Measurements from ENCODE around the gene NTHL1. TPM values are rescaled to one million over a fixed set of nuclear protein-coding genes. Genes with fewer than 3 reads are reported as not detected.

The NTHL1 gene
- total and polyA plus RNA-seq, 2 of the 13 experiments (the other 11 are each of a cell fraction or from before 2014, with no cell fraction given): 47.5 to 64.9 TPM

GRCh38 chr16:1993731-1994131 lies 53.9 kb downstream of the NTHL1 start (continued):
- TF ChIP-seq RCOR2 (CRISPR knock-in tag; IDR thresholded peaks at IDR 0.05): no peak
- no peak for TF ChIP-seq ZNF18 (CRISPR knock-in tag; IDR thresholded peaks at IDR 0.05; ENCODE audit: insufficient replicate concordance)
- TF ChIP-seq ZNF766 (CRISPR knock-in tag; IDR thresholded peaks at IDR 0.05; ENCODE audit: borderline replicate concordance): no peak
- no peak for TF ChIP-seq ZNF343 (CRISPR knock-in tag; IDR thresholded peaks at IDR 0.05)
- no peak for TF ChIP-seq GFI1 (CRISPR knock-in tag; IDR thresholded peaks at IDR 0.05; ENCODE audit: borderline replicate concordance)
- no peak for TF ChIP-seq ATF2 (CRISPR knock-in tag; IDR thresholded peaks at IDR 0.05)
- no peak for TF ChIP-seq AGO1 (IDR thresholded peaks at IDR 0.05; ENCODE audit: low read depth, low read length, poor library complexity, severe bottlenecking)
- TF ChIP-seq ZBTB37 (CRISPR knock-in tag; IDR thresholded peaks at IDR 0.05): no peak
- TF ChIP-seq PITX1 (CRISPR knock-in tag; IDR thresholded peaks at IDR 0.05): no peak
- no peak for TF ChIP-seq ZNF580 (CRISPR knock-in tag; IDR thresholded peaks at IDR 0.05; ENCODE audit: borderline replicate concordance, low read depth)
- no peak for TF ChIP-seq MEF2D (CRISPR knock-in tag; IDR thresholded peaks at IDR 0.05)
- no peak for TF ChIP-seq SP5 (CRISPR knock-in tag; IDR thresholded peaks at IDR 0.05; ENCODE audit: borderline replicate concordance, low read depth)
- TF ChIP-seq PRMT3 (CRISPR knock-in tag; IDR thresholded peaks at IDR 0.05; ENCODE audit: borderline replicate concordance, low read depth): no peak
- TF ChIP-seq TRAFD1 (CRISPR knock-in tag; IDR thresholded peaks at IDR 0.05; ENCODE audit: borderline replicate concordance): no peak
- no peak for TF ChIP-seq ZBTB14 (CRISPR knock-in tag; IDR thresholded peaks at IDR 0.05)
- no peak for TF ChIP-seq HOXA9 (CRISPR knock-in tag; IDR thresholded peaks at IDR 0.05; ENCODE audit: borderline replicate concordance)
- TF ChIP-seq CEBPG (CRISPR knock-in tag; IDR thresholded peaks at IDR 0.05): peak; percentile 89
- TF ChIP-seq FOSL2 (CRISPR knock-in tag; IDR thresholded peaks at IDR 0.05): peak; percentile 68
- no peak for TF ChIP-seq DNMT3B (CRISPR knock-in tag; conservative IDR thresholded peaks at IDR 0.05)
- no peak for TF ChIP-seq KDM5A (IDR thresholded peaks at IDR 0.05; ENCODE audit: borderline replicate concordance, low read length)
- TF ChIP-seq ZNF710 (CRISPR knock-in tag; IDR thresholded peaks at IDR 0.05; ENCODE audit: borderline replicate concordance): no peak
